ENCODE data around the gene WNT3A. TPM values are rescaled to one million over a fixed set of nuclear protein-coding genes. Genes with fewer than 3 reads are reported as not detected.

WNT3A gene
- total and polyA plus RNA-seq, 2 of the 4 experiments (the other 2 are of a cell fraction), result not detected

DNA sequence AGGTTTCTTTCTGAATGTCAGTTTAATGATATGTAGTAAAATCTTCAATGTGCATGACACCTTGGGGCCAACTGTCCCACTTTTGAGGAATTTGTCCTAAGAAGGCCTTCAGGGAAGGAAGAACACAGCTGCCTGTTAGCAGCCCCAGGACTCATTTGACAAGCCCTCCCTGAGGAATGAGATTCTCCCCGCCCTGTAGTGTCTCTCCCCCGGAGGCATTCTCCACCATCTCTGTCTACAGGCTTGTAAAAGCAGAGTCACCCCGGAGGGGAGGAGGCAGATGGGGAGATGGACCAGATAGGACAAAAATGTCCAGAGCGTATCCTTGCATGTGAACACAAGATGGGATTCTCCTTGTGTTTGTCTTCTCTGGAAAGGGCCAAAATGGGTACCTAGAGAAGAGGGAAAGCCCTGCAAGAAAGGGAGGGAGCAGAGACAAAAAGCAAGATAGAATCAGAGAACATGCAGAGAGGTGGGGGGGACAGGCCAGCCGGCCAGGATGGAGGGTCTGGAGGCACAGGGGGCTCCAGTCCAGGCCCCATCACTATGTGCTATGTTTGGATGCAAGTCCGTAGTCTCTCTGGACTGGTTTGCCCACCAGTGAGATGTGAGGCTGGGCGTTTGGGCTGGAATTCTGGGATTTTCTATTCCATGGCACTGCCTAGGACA is 12.0 kb upstream of the WNT3A start:
- H3K4ac ChIP-seq (ENCODE audit: low read depth, low read length), result no peak overlapping the region
- H3K4me2 ChIP-seq (ENCODE audit: low read depth, low read length), result no peak overlapping the region
- no peak overlapping the region for H2BK15ac ChIP-seq (ENCODE audit: low read depth, low read length)
- ChIA-PET CTCF (no interaction called here), POLR2A (ENCODE audit: unreplicated experiment) (no interaction called here)
- no peaks in the 10 kb centered on the region for H3K79me1 ChIP-seq (ENCODE audit: low read depth in 1 of 2, low read length in 2 of 2)
- H2AK5ac ChIP-seq (ENCODE audit: low read depth, low read length), result no peak overlapping the region
- H3K36me3 ChIP-seq (ENCODE audit: control insufficient read depth, insufficient read depth, low read length), result no peaks in the 10 kb centered on the region
- H3K14ac ChIP-seq (replicated peaks; ENCODE audit: low read depth, low read length), result no peak overlapping the region
- peaks cover 3% of the 10 kb centered on the region; the same call in 1 of the 2 replicates for H3K27me3 ChIP-seq (ENCODE audit: control insufficient read depth, insufficient read depth, low read length)
- 33% methylated on average over 2 of the region's 7 CpGs; no CpG with 5 or more reads in 1 of the 2 experiments for WGBS, 2 experiments (ENCODE audit: extremely low coverage in 2 of 2, insufficient read length in 1 of 2)
- H3K23ac ChIP-seq (ENCODE audit: low read depth, low read length), result no peak overlapping the region
- no peak overlapping the region for H2BK20ac ChIP-seq (ENCODE audit: low read depth, low read length)
- H2BK120ac ChIP-seq (ENCODE audit: low read depth, low read length), result no peak overlapping the region
- H4K91ac ChIP-seq (ENCODE audit: insufficient read depth, low read depth, low read length), result no peak overlapping the region
- TF ChIP-seq MAZ (IDR thresholded peaks at IDR 0.05; ENCODE audit: borderline replicate concordance, low read depth, low read length) (no peak), CHD1 (IDR thresholded peaks at IDR 0.05; ENCODE audit: low read depth, low read length) (no peak), RAD21 (IDR thresholded peaks at IDR 0.05; ENCODE audit: low read length) (no peak), ELK1 (IDR thresholded peaks at IDR 0.05; ENCODE audit: borderline replicate concordance, low read depth, low read length) (no peak), CEBPB (IDR thresholded peaks at IDR 0.05; ENCODE audit: low read depth, low read length) (no peak), MAFK (IDR thresholded peaks at IDR 0.05; ENCODE audit: low read depth, low read length) (no peak), POLR2A (IDR thresholded peaks at IDR 0.05; ENCODE audit: low read depth, low read length) (no peak), MXI1 (IDR thresholded peaks at IDR 0.05; ENCODE audit: borderline replicate concordance, low read depth, low read length) (no peak), RFX5 (IDR thresholded peaks at IDR 0.05; ENCODE audit: low read depth, low read length) (no peak), RCOR1 (IDR thresholded peaks at IDR 0.05; ENCODE audit: insufficient replicate concordance, low read length) (no peak), FOS (IDR thresholded peaks at IDR 0.05; ENCODE audit: low read depth, low read length) (no peak), SMC3 (IDR thresholded peaks at IDR 0.05; ENCODE audit: low read depth, low read length) (no peak), BHLHE40 (IDR thresholded peaks at IDR 0.05; ENCODE audit: low read depth, low read length) (no peak), CTCF (conservative IDR thresholded peaks at IDR 0.05; ENCODE audit: low read depth, low read length) (no peak)
- TF ChIP-seq, protein P1, sequence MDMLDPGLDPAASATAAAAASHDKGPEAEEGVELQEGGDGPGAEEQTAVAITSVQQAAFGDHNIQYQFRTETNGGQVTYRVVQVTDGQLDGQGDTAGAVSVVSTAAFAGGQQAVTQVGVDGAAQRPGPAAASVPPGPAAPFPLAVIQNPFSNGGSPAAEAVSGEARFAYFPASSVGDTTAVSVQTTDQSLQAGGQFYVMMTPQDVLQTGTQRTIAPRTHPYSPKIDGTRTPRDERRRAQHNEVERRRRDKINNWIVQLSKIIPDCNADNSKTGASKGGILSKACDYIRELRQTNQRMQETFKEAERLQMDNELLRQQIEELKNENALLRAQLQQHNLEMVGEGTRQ (IDR thresholded peaks at IDR 0.05; ENCODE audit: low read depth, low read length), result no peak
- no peak overlapping the region for H3K4me3 ChIP-seq (ENCODE audit: insufficient read depth, low read depth, low read length)
- no peak overlapping the region for H2AK9ac ChIP-seq (replicated peaks; ENCODE audit: low read depth, low read length, poor library complexity)
- H3K18ac ChIP-seq (ENCODE audit: low read depth, low read length), result no peak overlapping the region
- H3K9ac ChIP-seq (ENCODE audit: low read depth, low read length), result no peak overlapping the region
- H3K27ac ChIP-seq (ENCODE audit: insufficient read depth, low read length), result no peak overlapping the region
- H4K5ac ChIP-seq (ENCODE audit: low read depth, low read length), result no peak overlapping the region
- in situ Hi-C loops (cut with MboI; ENCODE audit: low sequenced_read_pairs) (no loop called here), dilution Hi-C loops (cut with HindIII; ENCODE audit: low sequenced_read_pairs, unreplicated experiment) (no loop called here), intact Hi-C loops (cut with micrococcal nuclease) (loop anchor here (5.0 kb wide), 1 partner anchor 88 kb away; the partner anchor contains the start of gene ARF1)
- H3K56ac ChIP-seq (ENCODE audit: extremely low read depth, insufficient read depth, low read length), result no peak overlapping the region
- H2AFZ ChIP-seq (replicated peaks; ENCODE audit: low read length, poor library complexity), result no peak overlapping the region
- DNase-seq (no peak), ATAC-seq (ENCODE audit: low read depth) (no peak)
- BruUV-seq (replicated peaks), result no TSS peak
- no peaks in the 10 kb centered on the region for H3K9me1 ChIP-seq (ENCODE audit: insufficient read depth, low read length)
- no peak overlapping the region for H2BK5ac ChIP-seq (ENCODE audit: low read depth, low read length, poor library complexity, severe bottlenecking)
- H3K4me1 ChIP-seq (ENCODE audit: control insufficient read depth, insufficient read depth, low read length), result no peaks in the 10 kb centered on the region
- H4K8ac ChIP-seq (ENCODE audit: low read depth in 2 of 2, low read length in 2 of 2), result no peak overlapping the region
- H4K20me1 ChIP-seq (ENCODE audit: insufficient read depth, low read length), result no peaks in the 10 kb centered on the region
- H3K9me3 ChIP-seq (ENCODE audit: control insufficient read depth, insufficient read depth, low read length), result no peaks in the 10 kb centered on the region; the same call in 1 of the 2 replicates
